ENCODE data around the gene RABGGTA.

The RABGGTA gene

DNA sequence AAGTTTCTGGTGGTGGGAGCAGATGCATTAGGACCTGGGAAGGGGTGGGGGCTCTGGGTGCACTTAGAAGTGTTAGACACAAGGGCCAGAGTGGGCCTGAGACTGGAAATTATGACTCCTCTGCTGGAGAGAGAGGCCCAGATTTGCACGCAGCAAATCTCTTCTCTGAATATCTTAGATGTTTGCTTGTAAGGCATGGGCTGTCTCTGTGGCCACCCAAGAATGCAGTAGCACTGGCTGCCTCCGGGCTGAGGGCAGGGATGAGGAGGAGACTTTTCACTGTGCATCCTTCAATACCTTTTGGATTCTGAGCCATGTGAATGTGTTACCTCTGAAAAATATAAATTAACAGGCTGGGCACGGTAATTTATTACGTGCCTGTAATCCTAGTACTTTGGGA, 14.0 kb upstream of the RABGGTA start:
- no peaks in the 10 kb centered on the region for H3K4me1 ChIP-seq (ENCODE audit: low read length)
- H2AFZ ChIP-seq (ENCODE audit: low read length), result no peak overlapping the region
- H4K20me1 ChIP-seq (ENCODE audit: insufficient read depth, low read length), result no peaks in the 10 kb centered on the region
- H3K9ac ChIP-seq (ENCODE audit: low read length), result no peak overlapping the region
- H3F3A ChIP-seq (ENCODE audit: insufficient read depth, low read length), result no peaks in the 10 kb centered on the region
- no peaks in the 10 kb centered on the region for H3K9me2 ChIP-seq (replicated peaks; ENCODE audit: insufficient read depth, low read length)
- H3K4me3 ChIP-seq (ENCODE audit: low read length), result no peak overlapping the region
- H3K36me3 ChIP-seq (replicated peaks; ENCODE audit: insufficient read depth, low read length), result no peaks in the 10 kb centered on the region
- H3K4me2 ChIP-seq (ENCODE audit: low read depth, low read length), result no peak overlapping the region
- no peaks in the 10 kb centered on the region for H3K79me2 ChIP-seq (ENCODE audit: low read length)
- no peak overlapping the region for H3K27ac ChIP-seq (ENCODE audit: low read length)
- TF ChIP-seq EZH2 (optimal IDR thresholded peaks at IDR 0.05; ENCODE audit: low read depth, low read length), result no peak
- TF ChIP-seq EZH2phosphoT487 (IDR thresholded peaks at IDR 0.05; ENCODE audit: low read length), result no peak
- TF ChIP-seq, protein P1, sequence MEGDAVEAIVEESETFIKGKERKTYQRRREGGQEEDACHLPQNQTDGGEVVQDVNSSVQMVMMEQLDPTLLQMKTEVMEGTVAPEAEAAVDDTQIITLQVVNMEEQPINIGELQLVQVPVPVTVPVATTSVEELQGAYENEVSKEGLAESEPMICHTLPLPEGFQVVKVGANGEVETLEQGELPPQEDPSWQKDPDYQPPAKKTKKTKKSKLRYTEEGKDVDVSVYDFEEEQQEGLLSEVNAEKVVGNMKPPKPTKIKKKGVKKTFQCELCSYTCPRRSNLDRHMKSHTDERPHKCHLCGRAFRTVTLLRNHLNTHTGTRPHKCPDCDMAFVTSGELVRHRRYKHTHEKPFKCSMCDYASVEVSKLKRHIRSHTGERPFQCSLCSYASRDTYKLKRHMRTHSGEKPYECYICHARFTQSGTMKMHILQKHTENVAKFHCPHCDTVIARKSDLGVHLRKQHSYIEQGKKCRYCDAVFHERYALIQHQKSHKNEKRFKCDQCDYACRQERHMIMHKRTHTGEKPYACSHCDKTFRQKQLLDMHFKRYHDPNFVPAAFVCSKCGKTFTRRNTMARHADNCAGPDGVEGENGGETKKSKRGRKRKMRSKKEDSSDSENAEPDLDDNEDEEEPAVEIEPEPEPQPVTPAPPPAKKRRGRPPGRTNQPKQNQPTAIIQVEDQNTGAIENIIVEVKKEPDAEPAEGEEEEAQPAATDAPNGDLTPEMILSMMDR (IDR thresholded peaks at IDR 0.05; ENCODE audit: low read length), result no peak
- no peaks in the 10 kb centered on the region for H3K27me3 ChIP-seq (replicated peaks; ENCODE audit: insufficient read depth, low read length)
- DNase-seq, result no peak
- no peaks in the 10 kb centered on the region for H3K9me3 ChIP-seq (replicated peaks; ENCODE audit: insufficient read depth, low read length)

DNA sequence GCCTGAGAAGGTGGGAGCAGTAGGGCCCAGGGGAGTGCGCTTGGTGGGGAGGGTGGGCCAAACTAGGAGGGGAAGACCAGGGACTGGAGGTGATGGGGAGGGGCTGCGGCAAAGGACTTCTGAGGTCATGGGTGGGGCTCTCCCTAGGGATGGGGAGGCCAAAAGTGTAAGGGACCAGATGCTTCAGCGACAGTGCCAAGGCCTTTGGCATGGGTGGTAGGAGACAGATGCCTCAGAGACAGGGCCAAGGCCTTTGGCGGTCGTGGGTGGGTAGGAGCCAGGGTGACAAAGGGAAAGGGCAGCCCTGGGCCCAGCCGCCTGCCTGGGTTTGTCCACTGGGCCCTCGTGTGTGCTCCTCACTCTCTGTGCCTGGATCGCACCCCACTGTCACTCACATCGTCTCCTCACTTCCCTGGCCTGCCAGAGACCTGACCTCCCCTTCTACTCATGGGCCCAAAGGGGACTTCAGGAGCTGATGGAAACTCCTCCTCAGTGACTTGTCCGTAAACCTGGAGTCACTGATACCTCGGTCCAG, 13.2 kb upstream of the RABGGTA start:
- Histone ChIP-seq H3K36me3 (replicated peaks; ENCODE audit: insufficient read depth, low read length) (no peaks in the 10 kb centered on the region), H3K9ac (ENCODE audit: low read length) (no peak overlapping the region), H3K9me3 (replicated peaks; ENCODE audit: insufficient read depth, low read length) (no peaks in the 10 kb centered on the region), H3K27me3 (replicated peaks; ENCODE audit: insufficient read depth, low read length) (no peaks in the 10 kb centered on the region), H4K20me1 (ENCODE audit: insufficient read depth, low read length) (no peaks in the 10 kb centered on the region), H3K9me2 (replicated peaks; ENCODE audit: insufficient read depth, low read length) (no peaks in the 10 kb centered on the region), H3K4me3 (ENCODE audit: low read length) (no peak overlapping the region), H2AFZ (ENCODE audit: low read length) (no peak overlapping the region), H3K79me2 (ENCODE audit: low read length) (no peaks in the 10 kb centered on the region), H3F3A (ENCODE audit: insufficient read depth, low read length) (no peaks in the 10 kb centered on the region), H3K4me1 (ENCODE audit: low read length) (no peaks in the 10 kb centered on the region), H3K4me2 (ENCODE audit: low read depth, low read length) (no peak overlapping the region), H3K27ac (ENCODE audit: low read length) (no peak overlapping the region)
- no peak for TF ChIP-seq EZH2phosphoT487 (IDR thresholded peaks at IDR 0.05; ENCODE audit: low read length)
- TF ChIP-seq, protein P1 (IDR thresholded peaks at IDR 0.05; ENCODE audit: low read length), result no peak
- TF ChIP-seq EZH2 (optimal IDR thresholded peaks at IDR 0.05; ENCODE audit: low read depth, low read length), result no peak
- no peak for DNase-seq

DNA sequence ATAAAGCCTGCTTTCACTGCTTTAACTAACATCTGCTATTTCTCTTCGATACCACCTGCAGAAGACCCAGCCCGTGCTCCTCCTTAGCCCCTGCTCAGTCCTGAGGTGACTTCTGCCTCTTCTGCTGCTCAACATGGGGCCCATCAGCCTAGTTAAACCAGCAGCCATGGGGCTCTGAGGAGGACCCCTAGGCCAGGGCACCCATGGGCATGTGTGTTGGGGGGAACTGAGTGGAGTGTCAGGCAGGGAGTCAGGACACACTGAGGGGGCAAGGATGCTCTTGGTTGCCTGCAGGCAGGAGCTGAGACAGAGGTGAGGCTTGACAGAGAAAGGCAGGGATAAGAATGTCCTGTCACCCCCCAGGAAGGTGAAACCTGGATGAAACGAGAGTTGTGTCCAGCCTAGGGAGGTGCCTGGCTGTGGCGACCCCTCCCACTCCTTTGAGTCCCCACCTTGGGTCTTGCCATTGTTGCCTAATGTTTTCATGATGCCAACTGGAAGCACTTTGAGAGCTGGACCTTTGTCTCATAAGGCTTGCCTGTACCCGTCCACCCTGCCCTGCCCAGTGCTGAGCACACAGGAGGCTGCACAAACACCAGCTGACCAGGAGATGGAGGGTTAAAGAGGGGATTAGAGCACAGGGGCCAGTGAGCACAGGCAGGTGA, 12.5 kb upstream of the RABGGTA start:
- H3K4me2 ChIP-seq (ENCODE audit: low read depth, low read length), result no peak overlapping the region
- H3K4me1 ChIP-seq (ENCODE audit: low read length), result peaks cover 4% of the 10 kb centered on the region; the same call in 1 of the 2 replicates
- H3K79me2 ChIP-seq (ENCODE audit: low read length), result no peaks in the 10 kb centered on the region
- H3K4me3 ChIP-seq (ENCODE audit: low read length), result no peak overlapping the region
- no peak overlapping the region for H2AFZ ChIP-seq (ENCODE audit: low read length)
- no peaks in the 10 kb centered on the region for H3K27me3 ChIP-seq (replicated peaks; ENCODE audit: insufficient read depth, low read length)
- no peaks in the 10 kb centered on the region for H3K9me3 ChIP-seq (replicated peaks; ENCODE audit: insufficient read depth, low read length)
- no peaks in the 10 kb centered on the region for H3K36me3 ChIP-seq (replicated peaks; ENCODE audit: insufficient read depth, low read length)
- H4K20me1 ChIP-seq (ENCODE audit: insufficient read depth, low read length), result no peaks in the 10 kb centered on the region
- no peaks in the 10 kb centered on the region for H3K9me2 ChIP-seq (replicated peaks; ENCODE audit: insufficient read depth, low read length)
- no peaks in the 10 kb centered on the region for H3F3A ChIP-seq (ENCODE audit: insufficient read depth, low read length)
- no peak overlapping the region for H3K27ac ChIP-seq (ENCODE audit: low read length)
- DNase-seq, result no peak
- TF ChIP-seq EZH2phosphoT487 (IDR thresholded peaks at IDR 0.05; ENCODE audit: low read length) (no peak), EZH2 (optimal IDR thresholded peaks at IDR 0.05; ENCODE audit: low read depth, low read length) (no peak)
- TF ChIP-seq, protein P1 (IDR thresholded peaks at IDR 0.05; ENCODE audit: low read length), result no peak
- no peak overlapping the region for H3K9ac ChIP-seq (ENCODE audit: low read length)
